ENCODE data around the gene NMNAT2.
"Not testable (repeated sequence)": the region's sequence is repeated elsewhere in the genome, so short reads cannot be mapped to it uniquely, and the experiment has no call there.

The NMNAT2 gene

GRCh38 chr1:183282101-183282855, 135.9 kb downstream of the NMNAT2 start:
- DNase-seq = no peak

- peak; percentile 18 to 47 for DNase-seq
Measured at GRCh38 chr1:183281553-183282091, 136.6 kb downstream of the NMNAT2 start.

- no peak for DNase-seq
Measured at GRCh38 chr1:183281039-183281438, 137.1 kb downstream of the NMNAT2 start.

GRCh38 chr1:183279835-183280234, 138.3 kb downstream of the NMNAT2 start:
- DNase-seq = peak in 1 of 2 donors; percentile 13

GRCh38 chr1:183278739-183279591, 139.2 kb downstream of the NMNAT2 start:
- no peak for DNase-seq

- no peak for DNase-seq
Measured at GRCh38 chr1:183277821-183278738, 140.1 kb downstream of the NMNAT2 start.

GRCh38 chr1:183276386-183277080, 141.6 kb downstream of the NMNAT2 start:
- no peak for DNase-seq

- no peak for DNase-seq
Measured at GRCh38 chr1:183275322-183275721, 142.9 kb downstream of the NMNAT2 start.

- no peak for DNase-seq
Measured at GRCh38 chr1:183274836-183275235, 143.3 kb downstream of the NMNAT2 start.

GRCh38 chr1:183273984-183274383, 144.2 kb downstream of the NMNAT2 start:
- not testable (repeated sequence) for DNase-seq

- no peak for DNase-seq
Measured at GRCh38 chr1:183273300-183273699, 144.9 kb downstream of the NMNAT2 start.

GRCh38 chr1:183272390-183272848, 145.8 kb downstream of the NMNAT2 start:
- no peak for DNase-seq

- DNase-seq = no peak
Measured at GRCh38 chr1:183270541-183271141, 147.5 kb downstream of the NMNAT2 start.

- no peak for DNase-seq
Measured at GRCh38 chr1:183267646-183268431, 150.3 kb downstream of the NMNAT2 start.

- no peak for DNase-seq
Measured at GRCh38 chr1:183263886-183264602, 154.1 kb downstream of the NMNAT2 start.

- no peak for DNase-seq
Measured at GRCh38 chr1:183262628-183263200, 155.5 kb downstream of the NMNAT2 start.

- DNase-seq = no peak
Measured at GRCh38 chr1:183259924-183260323, 158.3 kb downstream of the NMNAT2 start.

- DNase-seq = no peak
Measured at GRCh38 chr1:183255073-183255472, 163.1 kb downstream of the NMNAT2 start.

- no peak for DNase-seq
Measured at GRCh38 chr1:183251959-183252450, 166.2 kb downstream of the NMNAT2 start.

Measured in bone marrow (tissue), 2 donors.